ENCODE measurements around the gene VWA1. TPM values are rescaled to one million over a fixed set of nuclear protein-coding genes. Genes with fewer than 3 reads are reported as not detected.
A peak's percentile ranks its signal among the peaks of the same experiment; 100 is the strongest.

Gene VWA1
- total and polyA plus RNA-seq, 2 donors from 2014 or later = 103 to 116 TPM

- peak in 1 of 5 donors; percentile 56 for DNase-seq
- H3K36me3 ChIP-seq (ENCODE audit: control insufficient read depth in 2 of 3, insufficient read depth in 3 of 3, low read length in 3 of 3) = no peaks in the 10 kb centered on the region
- peaks cover 0 to 3% (median 0%) of the 10 kb centered on the region in 3 donors for H3K4me1 ChIP-seq (ENCODE audit: control insufficient read depth in 2 of 3, insufficient read depth in 2 of 3, low read depth in 1 of 3, low read length in 3 of 3)
- H3K27me3 ChIP-seq (ENCODE audit: control insufficient read depth, insufficient read depth, low read length) = no peaks in the 10 kb centered on the region
- H3K9me3 ChIP-seq (ENCODE audit: control insufficient read depth in 2 of 3, insufficient read depth in 1 of 3, low read length in 3 of 3) = no peaks in the 10 kb centered on the region
- no peak overlapping the region for H3K27ac ChIP-seq (ENCODE audit: low read depth in 2 of 2, low read length in 2 of 2)
- intact Hi-C loops (cut with DNase I) = no loop called here
- no peak overlapping the region for H3K9ac ChIP-seq (ENCODE audit: low read length in 3 of 3)
- TF ChIP-seq, protein P1, sequence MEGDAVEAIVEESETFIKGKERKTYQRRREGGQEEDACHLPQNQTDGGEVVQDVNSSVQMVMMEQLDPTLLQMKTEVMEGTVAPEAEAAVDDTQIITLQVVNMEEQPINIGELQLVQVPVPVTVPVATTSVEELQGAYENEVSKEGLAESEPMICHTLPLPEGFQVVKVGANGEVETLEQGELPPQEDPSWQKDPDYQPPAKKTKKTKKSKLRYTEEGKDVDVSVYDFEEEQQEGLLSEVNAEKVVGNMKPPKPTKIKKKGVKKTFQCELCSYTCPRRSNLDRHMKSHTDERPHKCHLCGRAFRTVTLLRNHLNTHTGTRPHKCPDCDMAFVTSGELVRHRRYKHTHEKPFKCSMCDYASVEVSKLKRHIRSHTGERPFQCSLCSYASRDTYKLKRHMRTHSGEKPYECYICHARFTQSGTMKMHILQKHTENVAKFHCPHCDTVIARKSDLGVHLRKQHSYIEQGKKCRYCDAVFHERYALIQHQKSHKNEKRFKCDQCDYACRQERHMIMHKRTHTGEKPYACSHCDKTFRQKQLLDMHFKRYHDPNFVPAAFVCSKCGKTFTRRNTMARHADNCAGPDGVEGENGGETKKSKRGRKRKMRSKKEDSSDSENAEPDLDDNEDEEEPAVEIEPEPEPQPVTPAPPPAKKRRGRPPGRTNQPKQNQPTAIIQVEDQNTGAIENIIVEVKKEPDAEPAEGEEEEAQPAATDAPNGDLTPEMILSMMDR (IDR thresholded peaks at IDR 0.05; ENCODE audit: borderline replicate concordance, extremely low read depth, insufficient read depth) = no peak
- H3K4me3 ChIP-seq (ENCODE audit: low read length in 3 of 3) = no peak overlapping the region
- FAIRE-seq = no peak
Measured at GRCh38 chr1:1425426-1425752, 10.1 kb upstream of the VWA1 start.

GRCh38 chr1:1425753-1426495 is 9.6 kb upstream of the VWA1 start:
- Histone ChIP-seq H3K27me3 (ENCODE audit: control insufficient read depth, insufficient read depth, low read length) (no peaks in the 10 kb centered on the region), H3K27ac (ENCODE audit: low read depth in 2 of 2, low read length in 2 of 2) (peak overlapping the region in 1 of 2 donors; percentile 43), H3K9ac (ENCODE audit: low read length in 3 of 3) (no peak overlapping the region), H3K9me3 (ENCODE audit: control insufficient read depth in 2 of 3, insufficient read depth in 1 of 3, low read length in 3 of 3) (no peaks in the 10 kb centered on the region), H3K4me3 (ENCODE audit: low read length in 3 of 3) (no peak overlapping the region), H3K4me1 (ENCODE audit: control insufficient read depth in 2 of 3, insufficient read depth in 2 of 3, low read depth in 1 of 3, low read length in 3 of 3) (peaks cover 0 to 3% (median 0%) of the 10 kb centered on the region in 3 donors), H3K36me3 (ENCODE audit: control insufficient read depth in 2 of 3, insufficient read depth in 3 of 3, low read length in 3 of 3) (no peaks in the 10 kb centered on the region)
- TF ChIP-seq, protein P1 (IDR thresholded peaks at IDR 0.05; ENCODE audit: borderline replicate concordance, extremely low read depth, insufficient read depth) = no peak
- FAIRE-seq = no peak
- intact Hi-C loops (cut with DNase I) = no loop called here
- DNase-seq = peak in 2 of 5 donors; percentile 72 to 73

- Histone ChIP-seq H3K4me1 (ENCODE audit: control insufficient read depth in 2 of 3, insufficient read depth in 2 of 3, low read depth in 1 of 3, low read length in 3 of 3) (peaks cover 0 to 5% (median 0%) of the 10 kb centered on the region in 3 donors), H3K36me3 (ENCODE audit: control insufficient read depth in 2 of 3, insufficient read depth in 3 of 3, low read length in 3 of 3) (no peaks in the 10 kb centered on the region), H3K9ac (ENCODE audit: low read length in 3 of 3) (no peak overlapping the region), H3K27me3 (ENCODE audit: control insufficient read depth, insufficient read depth, low read length) (no peaks in the 10 kb centered on the region), H3K9me3 (ENCODE audit: control insufficient read depth in 2 of 3, insufficient read depth in 1 of 3, low read length in 3 of 3) (no peaks in the 10 kb centered on the region), H3K4me3 (ENCODE audit: low read length in 3 of 3) (no peak overlapping the region), H3K27ac (ENCODE audit: low read depth in 2 of 2, low read length in 2 of 2) (peak overlapping the region in 1 of 2 donors; percentile 43)
- TF ChIP-seq, protein P1 (IDR thresholded peaks at IDR 0.05; ENCODE audit: borderline replicate concordance, extremely low read depth, insufficient read depth) = no peak
- no peak for FAIRE-seq
- intact Hi-C loops (cut with DNase I) = no loop called here
- peak in 1 of 5 donors; percentile 46 for DNase-seq
Measured at GRCh38 chr1:1426496-1427105, 8.9 kb upstream of the VWA1 start.

Measured in kidney (tissue), 14 donors.